NCI-H510A (cell line): Measurements from ENCODE around the gene ERBB4.

Experiments used
- DNase-seq: peaks from one replicate; lab custom pipeline; 2025; lab: John Stamatoyannopoulos, UW

The ERBB4 gene

DNA sequence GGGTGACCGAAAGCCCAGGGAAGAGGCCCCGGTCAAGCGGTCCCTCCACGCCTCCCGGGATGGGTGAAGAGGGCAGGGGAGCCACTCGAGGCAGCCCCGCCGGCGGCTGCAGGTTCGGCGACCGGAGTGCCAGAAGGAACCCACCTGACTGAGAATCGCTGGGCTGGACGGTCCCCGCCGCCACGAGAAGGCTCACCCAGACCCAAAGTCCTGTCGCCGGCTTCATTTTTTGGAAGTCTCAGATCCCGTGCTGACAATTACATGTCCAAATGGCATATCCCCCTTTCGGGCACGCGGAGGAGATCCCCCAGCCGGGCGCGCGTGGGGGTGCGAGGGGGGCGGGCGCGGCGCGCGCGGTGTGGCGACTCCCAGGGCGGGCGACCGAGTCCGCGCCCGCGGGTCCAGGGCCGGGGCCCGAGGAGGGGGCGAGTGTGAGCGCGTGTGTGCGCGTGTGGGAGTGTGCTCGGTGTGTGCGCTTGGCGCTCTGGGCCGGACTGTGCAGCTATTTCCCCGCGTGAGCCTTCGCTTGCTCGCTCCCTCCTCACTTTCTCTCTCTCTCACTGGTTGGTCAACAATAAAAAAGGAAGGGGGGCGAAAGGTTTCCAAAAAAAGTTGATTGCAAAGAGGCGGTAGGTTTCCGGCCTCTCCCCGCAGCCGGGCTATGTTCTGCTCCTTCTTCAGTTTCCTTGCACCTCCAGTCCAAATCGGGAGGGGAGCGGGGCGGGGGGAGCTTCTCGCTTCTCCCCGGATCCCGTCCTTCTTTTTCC, at the start of gene ERBB4:
Gene ERBB4 (minus strand): TSS at position 498 of the 767 bp plus-strand sequence. CDS start 272 bp downstream, at position 226.
- DNase-seq: no peak

DNA sequence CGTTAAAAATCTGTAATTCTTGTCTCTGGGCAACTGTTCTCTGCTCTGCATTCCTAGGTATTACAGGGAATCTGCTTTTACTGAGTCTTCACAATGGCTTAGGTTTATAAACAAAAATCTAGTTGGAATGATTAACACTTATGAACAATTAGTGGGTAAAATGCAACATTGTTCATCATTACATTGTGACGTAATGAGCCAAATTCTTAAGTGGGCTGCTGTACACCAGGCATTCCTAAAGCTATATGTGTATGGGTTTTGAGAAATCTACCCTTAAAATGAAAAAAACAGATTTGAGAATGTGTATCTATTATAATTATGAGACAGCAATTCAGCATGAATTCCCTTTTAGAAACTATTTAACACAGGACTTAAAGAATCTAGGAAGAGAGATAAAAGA, 41.5 kb upstream of the ERBB4 start:
- no peak for DNase-seq

GRCh38 chr2:212556296-212556695, 17.7 kb upstream of the ERBB4 start:
- DNase-seq: no peak

- DNase-seq: no peak
These were observed 15.6 kb upstream of the ERBB4 start for GRCh38 chr2:212554233-212554632.

DNA sequence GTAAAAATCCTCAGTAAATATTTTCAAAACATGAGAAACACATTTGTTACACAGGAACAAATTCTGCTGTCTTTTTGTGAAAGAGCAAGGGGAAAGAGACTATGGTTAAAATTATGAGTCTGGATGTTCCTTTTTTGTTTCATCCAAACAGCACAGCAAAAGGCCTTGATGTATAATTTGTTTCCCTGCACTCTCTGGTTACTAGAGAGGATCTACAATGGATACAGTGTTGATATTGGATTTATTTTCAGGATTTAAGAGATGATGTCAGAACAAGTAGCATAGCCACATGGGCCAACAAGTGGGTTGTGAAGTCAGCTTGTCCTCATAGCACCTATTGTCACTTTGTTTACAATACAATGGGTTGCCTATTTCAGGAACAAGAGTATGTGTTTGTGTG, 11.3 kb upstream of the ERBB4 start:
- DNase-seq: no peak

DNA sequence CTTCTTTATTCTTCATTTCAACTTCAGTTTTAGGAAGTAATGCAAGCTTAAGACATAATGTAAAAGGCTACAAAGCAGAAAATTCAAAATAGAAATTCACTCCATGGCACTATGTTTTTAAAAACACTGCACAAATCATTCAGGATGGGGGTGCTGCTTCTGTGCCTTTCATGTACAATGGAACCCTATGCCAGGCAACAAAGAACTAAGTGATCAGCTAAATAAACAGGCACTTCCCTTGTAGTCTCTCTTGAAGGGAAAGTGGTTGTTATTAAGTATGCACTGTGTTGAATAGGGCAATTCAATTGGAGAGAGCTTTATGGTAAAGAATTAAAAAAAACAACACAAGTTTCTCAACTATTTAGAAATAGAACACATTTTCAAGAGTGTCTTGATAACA, 10.9 kb upstream of the ERBB4 start:
- DNase-seq: no peak

DNA sequence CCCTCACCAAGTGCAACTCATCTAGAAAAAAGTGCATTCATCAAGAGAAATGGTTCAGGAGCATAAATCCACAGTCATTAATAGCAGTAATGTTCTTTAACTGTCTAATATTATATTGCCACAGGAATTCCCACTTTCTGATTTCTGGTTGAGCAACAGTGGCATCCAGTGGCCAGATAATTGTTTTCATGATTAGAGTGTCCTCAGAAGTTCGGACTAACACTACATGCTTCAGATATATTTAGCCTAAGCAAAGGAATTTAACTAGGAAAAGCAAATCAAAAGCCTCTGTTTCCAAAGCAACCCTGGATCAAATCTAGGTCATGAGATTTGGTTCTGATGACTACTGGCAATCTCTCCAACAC, 9.8 kb upstream of the ERBB4 start:
- no peak for DNase-seq

GRCh38 chr2:212547716-212548454, 9.3 kb upstream of the ERBB4 start:
- no peak for DNase-seq

- no peak for DNase-seq
These were observed 8.1 kb upstream of the ERBB4 start for GRCh38 chr2:212546669-212547068.

- no peak for DNase-seq
These were observed 1.7 kb upstream of the ERBB4 start for GRCh38 chr2:212540341-212540740.

DNA sequence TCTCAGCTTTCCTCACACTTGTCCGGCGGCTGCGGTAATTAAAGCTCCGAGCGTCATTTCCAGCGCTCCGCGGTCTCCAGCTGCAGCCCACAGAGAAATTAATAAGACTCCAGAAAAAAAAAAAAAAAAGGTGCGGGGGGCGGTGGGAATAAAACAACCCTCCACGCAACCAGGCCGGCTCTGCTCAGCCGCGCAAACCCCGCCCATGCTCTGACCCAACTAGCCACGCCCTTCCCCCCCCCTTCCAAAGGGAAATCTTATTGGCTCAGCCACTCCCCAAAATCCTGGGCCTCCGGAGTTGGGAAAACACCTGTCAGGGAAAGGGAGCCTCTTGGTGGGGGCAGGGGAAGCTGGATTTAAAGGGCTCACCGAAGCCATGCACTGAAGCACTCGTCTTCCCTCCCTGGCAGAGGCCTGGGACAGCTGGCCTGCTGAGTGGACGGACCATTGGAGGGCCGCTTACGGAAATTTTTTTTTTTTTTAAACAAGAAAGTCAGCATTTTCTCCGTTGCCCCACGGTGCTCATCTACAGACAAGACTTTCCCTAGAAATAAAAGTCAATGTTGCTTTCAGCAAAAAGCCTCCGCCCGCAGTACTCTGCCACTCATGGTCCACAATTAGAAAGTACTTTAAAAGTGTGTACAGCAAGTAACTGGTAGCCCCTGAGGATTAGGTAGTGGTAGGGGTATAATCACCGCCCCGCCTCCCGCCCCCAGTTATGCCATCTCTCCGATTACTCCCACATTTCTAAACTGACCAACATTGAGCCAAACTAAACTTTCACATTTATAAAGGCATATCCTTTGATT, 674 bp upstream of the ERBB4 start:
- DNase-seq: no peak

DNA sequence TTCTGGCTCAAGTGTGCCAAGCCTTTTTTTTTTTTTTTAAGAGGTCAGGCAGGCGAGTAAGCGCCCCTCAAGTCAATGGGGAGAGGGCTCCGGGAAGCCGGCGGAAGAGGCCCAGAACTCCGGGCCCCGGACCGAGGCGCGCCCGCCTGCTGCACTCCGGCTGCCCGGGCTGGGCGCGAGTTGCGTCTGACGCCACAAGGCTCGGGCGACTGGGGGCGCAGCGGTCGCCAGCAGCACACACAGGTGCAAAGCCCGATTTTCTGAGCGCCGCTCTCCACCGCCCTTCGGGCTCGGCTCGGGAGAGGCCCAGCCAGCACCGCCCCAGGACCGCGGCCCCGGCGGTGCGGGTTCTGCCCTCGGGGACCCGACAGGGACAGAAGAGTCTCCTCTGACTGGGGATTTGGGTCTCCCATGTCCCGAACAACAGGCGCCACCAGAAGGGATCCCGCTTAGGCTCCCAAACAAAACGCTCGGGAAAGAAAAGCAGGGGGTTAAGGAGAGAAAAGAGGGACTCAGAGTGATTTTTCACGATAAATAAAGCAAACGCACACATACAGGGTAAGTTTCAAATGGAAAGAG, 787 bp downstream of the ERBB4 start:
- no peak for DNase-seq

GRCh38 chr2:212536817-212537725, 1.5 kb downstream of the ERBB4 start:
- no peak for DNase-seq

DNA sequence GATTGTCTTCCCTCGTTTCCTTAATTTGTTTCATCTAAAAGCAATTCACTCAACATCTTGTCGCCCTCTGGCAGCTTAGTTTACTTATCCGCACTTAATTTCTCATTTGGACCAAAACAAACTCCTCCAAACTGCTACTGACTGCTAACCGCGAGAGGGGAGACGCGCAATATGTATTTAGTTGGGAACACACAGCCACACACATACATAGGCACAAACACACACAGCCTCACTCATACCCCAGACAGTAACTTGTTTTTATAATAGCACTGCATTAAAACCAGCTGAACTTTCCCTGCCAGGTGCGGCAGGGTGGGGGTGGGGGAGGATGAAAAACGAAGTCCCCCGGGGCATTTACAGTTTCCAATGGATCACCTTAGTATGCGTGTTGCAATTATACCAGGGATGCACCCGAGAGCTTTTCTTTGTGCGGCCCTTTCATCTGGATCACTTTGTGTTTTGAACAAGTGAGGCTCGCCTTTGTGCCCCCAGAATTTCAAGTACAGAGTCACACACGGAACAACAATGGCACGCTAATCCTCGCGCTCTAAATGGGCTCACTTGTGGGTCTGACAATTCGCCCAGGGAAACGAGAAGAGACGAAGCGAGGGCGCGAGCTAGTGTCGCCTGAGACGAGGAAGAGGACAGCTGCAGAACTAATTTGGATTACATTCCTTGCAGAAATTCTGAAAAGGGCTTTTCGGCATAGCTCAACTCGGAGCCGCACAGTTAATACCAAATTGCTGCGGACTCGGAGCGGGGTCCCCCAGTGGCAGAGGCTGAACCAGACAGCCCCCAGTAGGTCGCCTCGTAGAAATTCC, 2.4 kb downstream of the ERBB4 start:
- DNase-seq: no peak

GRCh38 chr2:212534336-212534735, 4.3 kb downstream of the ERBB4 start:
- no peak for DNase-seq

- DNase-seq: no peak
These were observed 6.0 kb downstream of the ERBB4 start for GRCh38 chr2:212532585-212532984.

DNA sequence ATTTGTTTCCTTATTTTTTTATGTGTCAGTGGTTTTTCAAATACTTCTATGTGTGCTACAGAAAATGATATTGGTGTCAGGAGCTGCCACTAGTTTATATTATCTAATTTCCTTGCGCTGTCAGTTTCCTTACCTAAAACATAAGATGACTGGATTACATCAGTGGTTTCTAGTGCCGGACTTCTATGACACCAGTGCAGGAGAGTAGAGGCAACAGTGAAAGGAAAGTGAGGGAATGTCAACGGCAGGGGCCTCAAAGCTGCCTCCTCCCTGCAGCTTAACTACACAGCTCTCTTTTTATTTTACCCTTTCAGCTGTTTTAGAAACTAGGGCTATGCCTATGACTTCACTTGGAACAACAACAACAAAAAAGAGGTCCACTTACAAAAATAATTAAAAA, 6.5 kb downstream of the ERBB4 start:
- DNase-seq: no peak

GRCh38 chr2:212531499-212531898, 7.1 kb downstream of the ERBB4 start:
- DNase-seq: no peak

- DNase-seq: no peak
These were observed 7.6 kb downstream of the ERBB4 start for GRCh38 chr2:212530991-212531390.

GRCh38 chr2:212530373-212530772, 8.2 kb downstream of the ERBB4 start:
- DNase-seq: no peak
